ENCODE measurements around the gene ZDHHC18.
"Not testable (repeated sequence)": the region's sequence is repeated elsewhere in the genome, so short reads cannot be mapped to it uniquely, and the experiment has no call there.

ZDHHC18 gene

DNA sequence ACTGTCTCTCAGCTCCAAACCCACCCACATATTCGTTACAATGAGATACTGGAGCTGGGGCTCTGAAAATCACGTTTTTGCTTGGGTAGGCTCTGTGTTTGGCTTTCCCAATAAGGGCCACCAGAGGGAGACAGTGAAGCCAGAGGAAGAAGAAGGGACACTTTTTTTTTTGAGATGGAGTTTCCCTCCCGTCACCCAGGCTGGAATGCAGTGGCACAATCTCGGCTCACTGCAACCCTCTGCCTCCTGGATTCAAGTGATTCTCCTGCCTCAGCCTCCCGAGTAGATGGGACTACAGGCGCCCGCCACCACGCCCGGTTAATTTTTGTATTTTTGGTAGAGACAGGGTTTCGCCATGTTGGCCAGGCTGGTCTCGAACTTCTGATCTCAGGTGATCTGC is 16.4 kb upstream of the ZDHHC18 start:
- not testable (repeated sequence) for H3K27ac ChIP-seq (ENCODE audit: extremely low read depth, low read depth, low read length); H3K36me3 ChIP-seq (ENCODE audit: control insufficient read depth in 2 of 2, insufficient read depth in 1 of 2, low read length in 2 of 2); H3K4me3 ChIP-seq (ENCODE audit: low read depth, low read length); H3K9me3 ChIP-seq (ENCODE audit: control insufficient read depth, insufficient read depth, low read depth, low read length); H3K4me1 ChIP-seq (ENCODE audit: control insufficient read depth, insufficient read depth, low read length)
- ChIA-PET CTCF (interaction anchor here (0.6 to 4.7 kb wide), 23 partner anchors 11 to 1142 kb away, joined by 3 to 54 read pairs (median 3); partner anchors contain the start of genes TRNP1 and ZDHHC18), POLR2A (interaction anchor here (1.7 kb wide), 1 partner anchor 55 kb away, joined by 4 read pairs; no protein-coding TSS in a partner anchor)
- TF ChIP-seq ZNF654 (tag by site-specific recombination; IDR thresholded peaks at IDR 0.05; ENCODE audit: low read depth) (peak; percentile 46), ZNF362 (tag by site-specific recombination; IDR thresholded peaks at IDR 0.05) (peak; percentile 94), PRDM10 (tag by site-specific recombination; IDR thresholded peaks at IDR 0.05) (peak; percentile 76), ZNF664 (tag by site-specific recombination; IDR thresholded peaks at IDR 0.05) (peak; percentile 70), ZBTB48 (tag by site-specific recombination; IDR thresholded peaks at IDR 0.05) (0 out of 2 replicates have a peak, but pooled peaks have one; percentile 18), CTCF (tag by site-specific recombination; IDR thresholded peaks at IDR 0.05) (peak; percentile 72), ZNF600 (tag by site-specific recombination; IDR thresholded peaks at IDR 0.05) (peak; percentile 49; the same call in 1 of the 2 replicates), ZFHX2 (tag by site-specific recombination; conservative IDR thresholded peaks at IDR 0.05) (peak; percentile 31; the same call in 1 of the 2 replicates), ZNF660 (tag by site-specific recombination; IDR thresholded peaks at IDR 0.05) (0 out of 2 replicates have a peak, but pooled peaks have one; percentile 33), ZNF366 (tag by site-specific recombination; conservative IDR thresholded peaks at IDR 0.05) (peak; percentile 46)
- TF ChIP-seq, protein P1, sequence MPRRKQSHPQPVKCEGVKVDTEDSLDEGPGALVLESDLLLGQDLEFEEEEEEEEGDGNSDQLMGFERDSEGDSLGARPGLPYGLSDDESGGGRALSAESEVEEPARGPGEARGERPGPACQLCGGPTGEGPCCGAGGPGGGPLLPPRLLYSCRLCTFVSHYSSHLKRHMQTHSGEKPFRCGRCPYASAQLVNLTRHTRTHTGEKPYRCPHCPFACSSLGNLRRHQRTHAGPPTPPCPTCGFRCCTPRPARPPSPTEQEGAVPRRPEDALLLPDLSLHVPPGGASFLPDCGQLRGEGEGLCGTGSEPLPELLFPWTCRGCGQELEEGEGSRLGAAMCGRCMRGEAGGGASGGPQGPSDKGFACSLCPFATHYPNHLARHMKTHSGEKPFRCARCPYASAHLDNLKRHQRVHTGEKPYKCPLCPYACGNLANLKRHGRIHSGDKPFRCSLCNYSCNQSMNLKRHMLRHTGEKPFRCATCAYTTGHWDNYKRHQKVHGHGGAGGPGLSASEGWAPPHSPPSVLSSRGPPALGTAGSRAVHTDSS (tag by site-specific recombination; IDR thresholded peaks at IDR 0.05): peak; percentile 73
- TF ChIP-seq, protein P2, sequence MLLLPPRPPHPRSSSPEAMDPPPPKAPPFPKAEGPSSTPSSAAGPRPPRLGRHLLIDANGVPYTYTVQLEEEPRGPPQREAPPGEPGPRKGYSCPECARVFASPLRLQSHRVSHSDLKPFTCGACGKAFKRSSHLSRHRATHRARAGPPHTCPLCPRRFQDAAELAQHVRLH (tag by site-specific recombination; IDR thresholded peaks at IDR 0.05): peak; percentile 57

- Histone ChIP-seq H3K4me1 (ENCODE audit: control insufficient read depth, insufficient read depth, low read length) (no peaks in the 10 kb centered on the region), H3K4me3 (ENCODE audit: low read depth, low read length) (no peak overlapping the region), H3K27ac (ENCODE audit: extremely low read depth, low read depth, low read length) (no peak overlapping the region), H3K36me3 (ENCODE audit: control insufficient read depth in 2 of 2, insufficient read depth in 1 of 2, low read length in 2 of 2) (no peaks in the 10 kb centered on the region), H3K9me3 (ENCODE audit: control insufficient read depth, insufficient read depth, low read depth, low read length) (no peaks in the 10 kb centered on the region)
- TF ChIP-seq ZNF24 (tag by site-specific recombination; IDR thresholded peaks at IDR 0.05): no peak
- TF ChIP-seq, protein P3, sequence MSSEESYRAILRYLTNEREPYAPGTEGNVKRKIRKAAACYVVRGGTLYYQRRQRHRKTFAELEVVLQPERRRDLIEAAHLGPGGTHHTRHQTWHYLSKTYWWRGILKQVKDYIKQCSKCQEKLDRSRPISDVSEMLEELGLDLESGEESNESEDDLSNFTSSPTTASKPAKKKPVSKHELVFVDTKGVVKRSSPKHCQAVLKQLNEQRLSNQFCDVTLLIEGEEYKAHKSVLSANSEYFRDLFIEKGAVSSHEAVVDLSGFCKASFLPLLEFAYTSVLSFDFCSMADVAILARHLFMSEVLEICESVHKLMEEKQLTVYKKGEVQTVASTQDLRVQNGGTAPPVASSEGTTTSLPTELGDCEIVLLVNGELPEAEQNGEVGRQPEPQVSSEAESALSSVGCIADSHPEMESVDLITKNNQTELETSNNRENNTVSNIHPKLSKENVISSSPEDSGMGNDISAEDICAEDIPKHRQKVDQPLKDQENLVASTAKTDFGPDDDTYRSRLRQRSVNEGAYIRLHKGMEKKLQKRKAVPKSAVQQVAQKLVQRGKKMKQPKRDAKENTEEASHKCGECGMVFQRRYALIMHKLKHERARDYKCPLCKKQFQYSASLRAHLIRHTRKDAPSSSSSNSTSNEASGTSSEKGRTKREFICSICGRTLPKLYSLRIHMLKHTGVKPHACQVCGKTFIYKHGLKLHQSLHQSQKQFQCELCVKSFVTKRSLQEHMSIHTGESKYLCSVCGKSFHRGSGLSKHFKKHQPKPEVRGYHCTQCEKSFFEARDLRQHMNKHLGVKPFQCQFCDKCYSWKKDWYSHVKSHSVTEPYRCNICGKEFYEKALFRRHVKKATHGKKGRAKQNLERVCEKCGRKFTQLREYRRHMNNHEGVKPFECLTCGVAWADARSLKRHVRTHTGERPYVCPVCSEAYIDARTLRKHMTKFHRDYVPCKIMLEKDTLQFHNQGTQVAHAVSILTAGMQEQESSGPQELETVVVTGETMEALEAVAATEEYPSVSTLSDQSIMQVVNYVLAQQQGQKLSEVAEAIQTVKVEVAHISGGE (tag by site-specific recombination; conservative IDR thresholded peaks at IDR 0.05; ENCODE audit: low read depth): peak; percentile 40; the same call in 1 of the 2 replicates
- ChIA-PET CTCF (interaction anchor here (0.6 to 4.7 kb wide), 13 partner anchors 10 to 969 kb away, joined by 3 to 54 read pairs (median 7); no protein-coding TSS in a partner anchor), POLR2A (interaction anchor here (0.7 to 1.7 kb wide), 2 partner anchors 54 to 183 kb away, joined by 3 to 4 read pairs; no protein-coding TSS in a partner anchor)
These were observed 15.4 kb upstream of the ZDHHC18 start for GRCh38 chr1:26811057-26811456.

Measured in HEK293 (cell line).